ENCODE results near the gene TXNDC8. TPM values are rescaled to one million over a fixed set of nuclear protein-coding genes. Genes with fewer than 3 reads are reported as not detected.

TXNDC8 gene
- total RNA-seq, 1 experiment from 2014 or later, result not detected

- no peak for TF ChIP-seq RAD21 (IDR thresholded peaks at IDR 0.05; ENCODE audit: low read depth)
- TF ChIP-seq ZNF274 (IDR thresholded peaks at IDR 0.05; ENCODE audit: low read depth, low read length), result no peak
- TF ChIP-seq ZBTB33 (IDR thresholded peaks at IDR 0.05; ENCODE audit: extremely low read depth, insufficient replicate concordance, low read length), result no peak
- no peak for TF ChIP-seq EZH2 (IDR thresholded peaks at IDR 0.05)
- TF ChIP-seq SIN3A (IDR thresholded peaks at IDR 0.05; ENCODE audit: low read depth), result no peak
- no peak for TF ChIP-seq ELF1 (IDR thresholded peaks at IDR 0.05; ENCODE audit: borderline replicate concordance, low read depth)
- TF ChIP-seq TCF7L2 (IDR thresholded peaks at IDR 0.05; ENCODE audit: borderline replicate concordance, extremely low read depth, insufficient read depth, insufficient read length), result no peak
- no peak for TF ChIP-seq POLR2A (IDR thresholded peaks at IDR 0.05; ENCODE audit: borderline replicate concordance, extremely low read depth, insufficient read depth, insufficient read length)
- no peak for TF ChIP-seq CEBPB (IDR thresholded peaks at IDR 0.05; ENCODE audit: low read depth)
- TF ChIP-seq POLR2AphosphoS5 (IDR thresholded peaks at IDR 0.05; ENCODE audit: low read depth, low read length), result no peak
- TF ChIP-seq SP1 (IDR thresholded peaks at IDR 0.05; ENCODE audit: low read depth), result no peak
- no peak for TF ChIP-seq REST (IDR thresholded peaks at IDR 0.05; ENCODE audit: low read depth)
- no peak for TF ChIP-seq EGR1 (IDR thresholded peaks at IDR 0.05; ENCODE audit: low read depth)
- TF ChIP-seq ZFX (IDR thresholded peaks at IDR 0.05), result no peak
- no peak for TF ChIP-seq SRF (IDR thresholded peaks at IDR 0.05; ENCODE audit: low read depth)
- ChIA-PET POLR2A (no interaction called here), RAD21 (ENCODE audit: low non-redundant PET in 1 of 2, low total read pairs in 2 of 2, uncharacterized antibody in 2 of 2, unreplicated experiment in 2 of 2) (no interaction called here), CTCF (no interaction called here)
- no peak overlapping the region for H3K4me3 ChIP-seq (replicated peaks in 1 of 2; ENCODE audit: low read depth in 1 of 2, low read length in 2 of 2)
- DNase-seq (ENCODE audit: low read depth, low spot score), result no peak
- no peak overlapping the region for H2AFZ ChIP-seq (ENCODE audit: low read depth, low read length, poor library complexity, severe bottlenecking)
- no peaks in the 10 kb centered on the region for H3K36me3 ChIP-seq (ENCODE audit: control insufficient read depth in 1 of 2, insufficient read depth in 2 of 2, low read length in 2 of 2)
- BruUV-seq (replicated peaks), result no TSS peak
- no peaks in the 10 kb centered on the region for H3K4me1 ChIP-seq (ENCODE audit: control insufficient read depth in 1 of 2, insufficient read depth in 2 of 2, low read length in 2 of 2)
- no peak overlapping the region for H3K27ac ChIP-seq (ENCODE audit: low read depth, low read length)
- intact Hi-C loops (cut with micrococcal nuclease), result no loop called here
- no peaks in the 10 kb centered on the region for H3K27me3 ChIP-seq (ENCODE audit: insufficient read depth, low read length)
- H3K9me2 ChIP-seq (ENCODE audit: insufficient read depth), result no peaks in the 10 kb centered on the region
- H3K79me2 ChIP-seq (ENCODE audit: insufficient read depth, low read length), result no peaks in the 10 kb centered on the region
- no peak for ATAC-seq
- H4K20me1 ChIP-seq (ENCODE audit: insufficient read depth), result no peaks in the 10 kb centered on the region
- no peaks in the 10 kb centered on the region for H3K9me3 ChIP-seq (ENCODE audit: control insufficient read depth in 1 of 2, insufficient read depth in 1 of 2, low read depth in 1 of 2, low read length in 2 of 2)
- H3K4me2 ChIP-seq (ENCODE audit: low read length), result no peak overlapping the region
- H3K9ac ChIP-seq (ENCODE audit: low read length), result no peak overlapping the region
Observed at GRCh38 chr9:110336363-110336762, 1.3 kb downstream of the TXNDC8 start.

Data from HCT116 (cell line).